Jurkat, Clone E6-1 (cell line): ENCODE data around the gene TCTN2.

Source experiments
- DNase-seq: peaks from one replicate; pipeline ENCODE4 v3.0.0-alpha.2; 2011; ENCODE audit warnings: low read depth, low spot score
- H3K4me3 ChIP-seq: 2 replicates; pipeline ENCODE4 v1.5.1; 2011; ENCODE audit warnings: mild to moderate bottlenecking, low read length, control low read depth, moderate library complexity

The TCTN2 gene

DNA sequence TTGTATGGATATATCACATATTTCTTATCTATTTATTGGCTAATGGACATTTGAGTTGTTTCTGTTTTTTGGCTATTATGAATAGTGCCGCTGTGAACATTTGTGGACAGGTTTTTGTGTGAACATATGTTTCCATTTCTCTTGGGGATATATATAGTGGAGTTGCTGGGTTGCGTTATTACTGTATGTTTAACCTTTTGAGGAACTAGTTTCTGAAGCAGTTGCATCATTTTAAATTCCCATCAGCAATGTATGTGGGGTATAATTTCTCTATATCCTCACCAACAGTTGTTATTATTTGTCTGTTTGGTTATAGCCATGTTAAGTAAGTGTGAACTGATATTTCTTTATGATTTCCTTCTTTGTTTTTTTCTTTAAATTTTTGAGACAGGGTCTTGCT, 10.7 kb downstream of the TCTN2 start:
- H3K4me3 ChIP-seq = no peak overlapping the region
- DNase-seq = no peak

DNA sequence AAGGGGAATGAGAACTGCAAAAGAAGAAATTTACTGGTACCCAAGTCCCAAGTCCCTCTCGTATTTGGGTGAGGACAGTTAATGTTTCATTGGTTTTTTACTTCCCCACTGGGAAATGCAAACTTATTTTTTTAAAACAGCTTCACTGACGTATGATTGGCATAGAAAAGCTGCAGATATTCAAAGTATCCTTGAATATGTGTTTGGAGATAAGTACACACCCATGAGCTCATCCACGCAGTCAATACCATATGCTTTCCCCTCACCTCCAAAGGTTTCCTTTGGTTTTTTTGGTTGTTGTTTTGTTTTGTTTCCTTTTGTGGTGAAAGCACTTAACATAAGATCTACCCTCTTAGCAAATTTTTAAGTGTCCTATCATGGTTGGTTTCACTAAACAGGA, 13.1 kb downstream of the TCTN2 start:
- H3K4me3 ChIP-seq = no peak overlapping the region
- DNase-seq = no peak

DNA sequence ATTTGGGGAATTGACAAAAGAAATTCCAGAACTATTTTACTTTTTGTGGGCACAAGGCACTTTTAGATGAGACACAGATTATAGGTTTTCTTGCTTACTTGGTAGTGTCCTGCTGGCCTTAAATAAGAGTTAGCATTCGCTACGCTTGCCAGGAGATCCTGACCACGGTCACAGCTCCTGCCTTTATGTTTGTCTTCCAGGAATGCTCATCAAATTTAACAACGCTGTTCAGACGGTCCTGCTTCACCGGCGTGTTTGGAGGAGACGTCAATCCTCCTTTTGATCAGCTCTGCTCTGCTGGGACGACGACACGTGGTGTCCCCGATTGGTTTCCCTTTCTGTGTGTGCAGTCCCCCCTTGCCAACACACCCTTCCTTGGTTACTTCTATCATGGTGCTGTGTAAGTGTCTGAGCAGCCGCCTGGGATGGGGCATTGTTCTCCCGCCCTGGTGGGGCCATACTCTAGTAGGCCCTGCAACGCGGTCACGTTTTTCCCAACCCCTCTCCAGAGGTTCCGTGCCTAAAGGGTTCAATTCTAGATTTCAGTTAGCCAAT, 15.8 kb downstream of the TCTN2 start:
- DNase-seq = no peak

DNA sequence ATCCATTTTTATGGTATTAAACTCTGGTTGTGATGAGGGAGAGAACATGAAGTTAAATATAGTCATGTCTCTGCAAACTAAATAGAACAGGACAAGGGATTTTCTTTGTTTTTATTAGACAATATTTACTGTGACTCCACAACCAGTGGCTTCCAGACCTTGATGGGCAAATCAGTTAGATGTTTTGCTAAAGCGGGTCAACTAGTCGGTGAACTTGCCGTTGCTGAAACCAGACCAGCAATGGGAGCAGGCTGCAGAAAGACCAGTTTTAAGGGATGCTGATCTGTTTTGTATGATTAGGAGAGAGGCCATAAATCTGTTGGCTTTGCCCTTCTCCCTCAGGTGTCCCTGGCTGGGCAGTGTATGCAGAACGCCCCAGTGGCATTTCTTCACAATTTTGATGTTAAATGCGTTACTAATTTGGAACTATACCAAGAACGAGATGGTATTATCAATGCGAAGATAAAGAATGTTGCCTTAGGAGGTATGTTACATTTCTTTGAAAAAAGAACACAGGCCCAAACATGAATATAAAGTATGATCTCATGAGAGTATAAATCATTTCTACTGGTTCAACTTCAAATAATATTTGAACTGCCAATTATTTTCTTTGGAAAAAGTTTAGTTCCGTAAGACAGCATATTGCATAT, 19.4 kb downstream of the TCTN2 start:
- H3K4me3 ChIP-seq = no peak overlapping the region
- no peak for DNase-seq

More for the DNA sequence above, 15.8 kb downstream of the TCTN2 start:
- no peak overlapping the region for H3K4me3 ChIP-seq

DNA sequence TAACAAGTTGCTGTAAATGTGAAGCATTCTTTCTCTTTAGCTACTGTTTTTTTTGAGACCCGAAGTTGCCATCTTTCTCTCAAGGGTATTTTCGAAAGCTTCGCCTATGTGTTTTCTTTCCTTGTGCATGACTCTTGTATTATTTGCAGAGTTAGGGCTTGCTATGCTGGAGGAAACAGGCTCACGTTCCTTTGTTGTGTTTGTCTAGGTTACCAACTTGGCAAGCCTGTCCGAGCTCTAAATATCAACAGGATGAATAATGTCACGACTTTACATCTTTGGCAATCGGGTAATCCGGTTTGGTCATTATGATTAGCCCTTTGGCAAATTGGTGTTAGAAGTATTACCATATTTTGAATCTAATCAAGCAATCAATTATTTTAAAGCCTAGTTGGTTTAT, 25.3 kb downstream of the TCTN2 start:
- no peak overlapping the region for H3K4me3 ChIP-seq
- DNase-seq = no peak

DNA sequence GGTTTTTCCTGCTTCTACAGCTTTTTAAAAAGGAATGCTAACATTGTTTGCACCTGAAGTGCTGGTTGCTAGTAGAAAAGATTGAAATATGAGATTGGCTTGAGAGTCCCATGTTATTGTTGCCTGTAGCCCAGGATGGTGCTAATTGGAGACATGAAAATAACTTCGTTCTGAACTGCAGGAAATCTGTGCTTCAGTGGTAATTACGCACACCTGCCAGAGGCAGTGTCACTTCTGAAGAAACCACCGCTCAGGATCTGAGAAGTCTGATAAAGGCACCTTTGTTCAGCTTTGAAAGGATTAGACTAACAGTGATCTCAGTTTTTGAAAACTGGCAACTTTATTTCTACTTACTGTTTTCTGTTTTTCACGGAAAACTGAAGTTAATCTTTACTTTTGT, 25.7 kb downstream of the TCTN2 start:
- H3K4me3 ChIP-seq = no peak overlapping the region
- DNase-seq = peak; percentile 82

DNA sequence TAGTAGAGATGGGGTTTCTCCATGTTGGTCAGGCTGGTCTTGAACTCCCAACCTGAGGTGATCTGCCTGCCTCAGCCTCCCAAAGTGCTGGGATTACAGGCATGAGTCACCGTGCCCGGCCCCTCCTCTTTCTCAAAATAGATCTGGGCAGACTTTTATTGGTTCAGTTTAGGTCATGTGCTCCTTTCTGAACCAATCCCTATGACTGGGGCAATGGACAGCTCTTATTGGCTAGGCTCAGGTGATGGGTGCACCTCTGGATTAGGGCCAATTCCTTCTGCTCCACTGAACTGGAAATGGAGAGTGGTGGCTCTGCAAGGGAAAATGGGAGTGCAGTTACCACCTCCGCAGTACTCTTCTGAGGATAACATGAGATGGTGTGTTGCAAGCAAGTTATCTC, 35.0 kb downstream of the TCTN2 start:
- no peak overlapping the region for H3K4me3 ChIP-seq
- no peak for DNase-seq

DNA sequence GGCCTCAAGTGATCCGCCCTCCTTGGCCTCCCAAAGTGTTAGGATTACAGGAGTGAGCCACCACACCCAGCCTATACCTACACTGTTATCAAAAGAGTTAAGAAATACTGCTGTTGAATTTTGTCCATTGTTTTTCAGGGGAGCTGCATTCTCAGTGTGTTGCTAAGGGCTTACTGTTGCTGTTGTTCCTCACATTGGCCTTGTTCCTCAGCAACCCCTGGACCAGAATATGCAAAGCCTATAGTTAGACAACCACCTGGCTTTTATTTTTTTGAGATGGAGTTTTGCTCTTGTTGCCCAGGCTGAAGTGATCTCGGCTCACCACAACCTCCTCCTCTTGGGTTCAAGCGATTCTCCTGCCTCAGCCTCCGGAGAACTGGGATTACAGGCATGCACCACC, 36.6 kb downstream of the TCTN2 start:
- no peak for DNase-seq
- no peak overlapping the region for H3K4me3 ChIP-seq

DNA sequence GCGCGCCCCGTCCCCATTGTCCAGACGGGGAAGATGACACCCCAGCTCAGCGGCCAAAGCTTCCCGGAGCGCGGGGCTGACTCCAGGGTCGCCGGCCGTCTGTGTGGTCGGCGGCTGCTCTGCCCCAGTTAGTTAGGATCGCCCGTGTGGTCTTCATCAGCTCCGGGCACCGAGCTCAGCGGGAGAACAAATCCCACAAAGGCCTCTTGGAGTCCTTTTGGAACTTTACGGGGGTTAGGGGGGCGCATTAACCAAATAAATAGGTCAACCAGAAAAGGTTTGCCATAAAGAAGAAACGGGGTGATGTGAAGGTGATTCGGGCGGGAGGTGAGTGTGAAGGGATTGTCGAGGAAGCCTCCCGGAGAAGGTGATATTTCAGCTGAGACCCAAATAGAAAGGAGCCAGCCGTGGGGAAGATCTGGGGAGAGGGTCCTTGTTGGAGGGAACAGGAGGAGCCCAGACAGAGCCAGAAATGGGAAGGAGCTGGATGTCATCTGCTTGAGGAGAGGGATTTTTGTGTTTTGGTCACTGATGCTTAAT, 41.9 kb downstream of the TCTN2 start:
- no peak for DNase-seq
- peak overlapping the region; percentile 82 for H3K4me3 ChIP-seq

DNA sequence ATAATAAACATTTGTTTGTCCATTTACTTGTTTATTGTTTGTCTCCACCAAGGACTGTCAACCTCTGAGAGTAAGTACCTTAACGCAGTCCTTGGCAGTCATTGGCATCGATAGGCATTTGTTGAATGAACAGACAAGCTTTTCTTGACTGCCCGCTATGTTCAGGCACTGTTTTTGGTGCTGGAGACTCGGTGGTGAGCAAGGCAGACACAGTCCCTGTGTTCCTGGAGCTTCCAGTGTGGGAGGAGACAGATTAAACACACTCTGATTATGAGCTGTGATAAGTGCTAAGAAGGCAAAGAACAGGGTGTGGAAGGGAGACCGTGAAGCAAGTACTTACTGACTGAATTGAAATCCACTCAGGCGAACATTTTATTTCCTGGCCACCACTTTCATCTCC, 42.5 kb downstream of the TCTN2 start:
- peak overlapping the region; percentile 82 for H3K4me3 ChIP-seq
- DNase-seq = no peak

DNA sequence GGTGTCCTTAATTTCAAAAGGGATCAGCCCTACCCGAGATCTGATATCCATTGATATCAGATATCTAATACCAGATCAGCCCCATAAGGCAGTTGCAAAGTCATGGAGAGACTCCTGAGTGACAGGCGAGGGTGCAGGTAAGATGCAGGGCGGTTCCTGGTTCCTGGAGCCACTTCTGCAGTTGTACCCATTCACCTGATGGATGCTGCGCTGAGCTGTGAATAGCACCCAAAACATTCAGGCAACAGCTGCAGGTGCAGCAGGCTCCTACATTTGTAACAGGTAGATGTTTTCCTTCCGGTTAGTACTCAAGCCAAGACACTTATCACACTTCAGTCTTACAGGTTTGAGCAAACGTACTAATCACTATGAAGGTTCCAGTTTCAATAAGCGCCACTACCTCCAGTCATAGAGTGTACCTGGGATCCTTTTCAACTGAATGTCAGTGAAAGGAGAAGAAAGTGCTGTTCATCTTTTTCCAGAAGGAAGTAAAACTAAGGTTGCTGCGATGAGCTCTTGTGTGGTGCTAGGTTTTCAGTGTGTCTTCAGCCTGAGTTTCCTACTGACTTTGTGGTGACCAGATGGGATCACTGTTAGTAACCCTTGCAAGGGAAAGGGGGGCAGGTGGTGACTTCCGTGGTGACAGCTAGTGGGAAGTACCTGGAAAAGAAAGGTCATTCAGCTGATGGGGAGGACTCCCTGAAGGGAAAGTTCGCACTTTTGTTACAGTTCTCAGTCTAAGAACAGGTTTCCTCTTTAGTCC, 43.1 kb downstream of the TCTN2 start:
- no peak for DNase-seq
- H3K4me3 ChIP-seq = no peak overlapping the region

DNA sequence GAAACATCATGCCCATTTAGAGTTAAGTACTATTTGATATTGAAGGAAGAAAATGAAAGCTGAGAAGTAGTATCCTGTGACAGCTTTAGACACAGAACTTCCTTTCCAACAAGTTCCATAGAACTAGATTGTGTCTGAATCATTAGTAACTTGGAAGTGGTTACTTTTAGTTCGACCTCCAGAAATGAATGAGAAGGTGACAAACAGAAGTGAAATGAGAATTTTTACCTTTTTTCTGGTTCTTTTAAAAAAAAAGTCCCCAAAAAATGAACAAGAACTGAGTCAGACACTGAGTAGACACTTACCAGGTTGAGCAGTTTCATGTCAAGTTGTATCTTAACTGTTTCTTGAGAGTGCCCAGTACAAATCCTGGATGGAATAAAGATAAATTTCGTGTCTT, 44.3 kb downstream of the TCTN2 start:
- H3K4me3 ChIP-seq = no peak overlapping the region
- DNase-seq = no peak

DNA sequence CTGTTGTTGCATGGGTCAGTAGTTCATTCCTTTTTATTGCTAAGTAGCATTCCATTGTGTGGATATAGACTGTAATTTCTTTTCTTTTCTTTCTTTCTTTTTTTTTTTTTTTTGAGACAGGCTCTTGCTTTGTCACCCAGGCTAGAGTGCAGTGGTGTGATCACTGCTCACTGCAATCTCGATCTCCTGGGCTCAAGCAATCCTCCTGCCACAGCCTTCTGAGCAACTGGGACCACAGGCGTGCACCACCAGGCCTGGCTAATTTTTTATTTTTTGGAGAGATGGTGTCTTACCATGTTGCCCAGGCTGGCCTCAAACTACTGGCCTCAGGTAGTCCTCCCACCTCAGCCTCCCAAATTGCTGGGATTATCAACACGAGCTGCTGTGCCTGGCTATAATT, 46.4 kb downstream of the TCTN2 start:
- no peak overlapping the region for H3K4me3 ChIP-seq
- no peak for DNase-seq

DNA sequence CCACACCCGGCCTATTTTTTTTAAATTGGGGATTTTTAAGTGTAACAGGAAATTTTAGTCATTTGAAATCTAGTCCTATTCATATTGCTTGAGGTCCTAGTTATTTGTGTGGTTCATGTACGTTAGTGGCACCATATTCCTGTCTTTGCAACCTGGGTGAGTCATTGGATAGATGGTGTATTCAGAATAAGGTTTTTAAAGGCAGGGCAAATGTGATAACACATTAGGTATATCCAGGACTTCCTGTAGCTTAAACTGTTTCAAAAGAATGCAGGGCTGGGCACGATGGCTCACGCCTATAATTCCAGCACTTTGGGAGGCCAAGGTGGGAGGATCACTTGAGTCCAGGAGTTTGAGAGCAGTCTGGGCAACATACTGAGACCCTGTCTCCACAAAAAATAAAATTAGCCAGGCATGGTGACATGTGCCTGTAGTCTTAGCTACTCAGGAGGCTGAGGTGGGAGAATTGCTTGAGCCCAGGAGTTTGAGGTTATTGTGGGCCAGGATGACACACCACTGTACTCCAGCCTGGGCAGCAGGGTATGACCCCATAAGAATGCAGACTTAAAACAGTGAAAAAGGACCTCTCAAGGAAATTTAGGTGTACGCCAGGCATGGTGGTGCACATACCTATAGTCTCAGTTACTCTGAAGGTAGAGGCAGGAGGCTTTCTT, 49.4 kb downstream of the TCTN2 start:
- H3K4me3 ChIP-seq = no peak overlapping the region
- DNase-seq = no peak

DNA sequence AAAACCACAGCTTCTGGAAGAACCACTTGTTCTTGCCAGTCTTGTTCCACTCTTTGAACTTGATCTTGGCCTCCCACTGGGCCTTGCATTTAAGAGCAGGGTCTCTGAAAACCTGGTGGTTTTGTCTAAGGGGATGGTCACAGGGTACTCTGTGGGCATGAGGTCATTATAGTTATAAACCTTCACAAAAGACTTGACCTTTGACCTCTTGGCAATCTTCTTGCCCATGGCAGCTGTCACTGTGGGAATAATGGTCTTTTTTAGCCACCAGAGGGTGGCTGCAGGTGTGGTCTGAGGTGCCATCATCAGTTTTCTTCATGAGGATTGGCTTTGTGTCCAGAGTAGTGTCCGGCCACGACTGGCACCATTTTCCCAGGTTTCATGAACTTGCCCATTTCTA, 50.3 kb downstream of the TCTN2 start:
- no peak for DNase-seq
- H3K4me3 ChIP-seq = no peak overlapping the region

DNA sequence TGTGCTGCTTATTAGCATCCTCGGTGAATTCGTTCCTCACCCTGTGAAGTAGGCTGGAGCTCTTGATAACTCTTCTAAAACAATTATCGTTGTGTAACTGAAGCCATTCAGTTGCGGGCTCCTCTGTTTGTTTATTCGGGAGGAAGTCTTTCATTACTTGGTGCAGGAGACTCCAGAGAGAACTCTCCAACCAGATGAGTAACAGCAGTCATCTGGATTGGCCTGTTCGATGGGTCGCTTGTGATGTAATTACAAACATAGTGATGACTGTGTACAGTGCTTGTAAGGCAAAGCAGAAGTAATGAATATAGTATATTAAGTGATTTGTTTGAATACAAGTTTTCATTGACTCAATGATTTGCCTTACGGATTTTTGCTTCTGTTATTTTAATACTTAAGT, 52.1 kb downstream of the TCTN2 start:
- no peak for DNase-seq
- H3K4me3 ChIP-seq = no peak overlapping the region

DNA sequence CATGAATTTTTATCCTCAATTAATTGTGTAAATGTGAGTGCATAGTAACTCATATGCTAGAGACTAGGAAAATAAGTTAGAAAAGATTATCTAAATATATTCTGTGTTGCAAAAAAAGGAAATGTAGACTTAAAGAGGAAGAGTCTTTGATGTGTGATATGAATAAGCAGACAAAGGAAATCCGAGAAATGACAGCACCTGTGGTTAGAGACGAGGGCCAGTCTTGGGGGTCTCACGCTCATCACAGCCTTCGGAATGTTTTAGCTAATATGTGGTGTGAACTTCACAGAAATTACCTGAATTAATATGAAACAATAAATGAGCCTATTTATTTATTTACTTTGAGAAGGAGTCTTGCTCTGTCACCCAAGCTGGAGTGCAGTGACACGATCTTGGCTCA, 52.9 kb downstream of the TCTN2 start:
- DNase-seq = no peak
- no peak overlapping the region for H3K4me3 ChIP-seq

DNA sequence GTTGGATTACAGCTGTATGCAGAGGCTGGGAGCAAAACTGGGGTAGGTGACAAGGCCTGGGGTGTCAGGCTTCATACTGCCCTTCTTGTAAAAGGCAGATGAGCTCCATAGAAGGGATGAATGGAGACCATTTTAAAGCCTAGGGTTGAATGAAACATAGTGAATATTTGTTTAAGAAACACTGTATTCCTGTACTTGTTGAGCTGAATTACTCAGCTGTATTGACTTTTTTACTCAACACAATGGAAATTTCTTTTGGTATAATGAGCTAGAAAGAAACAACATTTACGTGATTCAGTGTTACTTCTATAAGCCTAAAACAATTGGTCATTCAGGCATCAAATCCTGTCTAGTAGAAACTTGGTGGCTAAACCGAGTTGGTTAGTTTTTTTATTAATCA, 55.3 kb downstream of the TCTN2 start:
- DNase-seq = no peak
- H3K4me3 ChIP-seq = no peak overlapping the region

DNA sequence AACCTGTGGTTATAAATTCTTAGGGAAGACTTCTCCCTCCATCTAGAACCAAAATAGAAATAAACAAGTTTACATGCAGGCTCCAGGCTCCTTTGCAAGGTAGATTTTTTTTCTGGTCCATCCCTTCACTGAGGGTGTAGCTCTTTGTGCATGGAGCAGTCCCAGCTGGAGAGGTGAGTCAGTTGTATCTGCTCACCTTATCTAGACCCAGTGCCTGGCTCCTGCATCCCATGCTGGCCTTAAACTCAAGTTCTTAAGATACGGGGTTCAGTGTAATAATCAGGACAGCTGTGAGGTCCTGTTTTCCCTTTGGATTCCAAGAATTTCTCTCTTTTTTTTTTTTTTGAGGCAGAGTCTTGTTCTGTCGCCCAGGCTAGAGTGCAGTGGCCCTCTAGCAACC, 56.0 kb downstream of the TCTN2 start:
- H3K4me3 ChIP-seq = no peak overlapping the region
- DNase-seq = no peak

DNA sequence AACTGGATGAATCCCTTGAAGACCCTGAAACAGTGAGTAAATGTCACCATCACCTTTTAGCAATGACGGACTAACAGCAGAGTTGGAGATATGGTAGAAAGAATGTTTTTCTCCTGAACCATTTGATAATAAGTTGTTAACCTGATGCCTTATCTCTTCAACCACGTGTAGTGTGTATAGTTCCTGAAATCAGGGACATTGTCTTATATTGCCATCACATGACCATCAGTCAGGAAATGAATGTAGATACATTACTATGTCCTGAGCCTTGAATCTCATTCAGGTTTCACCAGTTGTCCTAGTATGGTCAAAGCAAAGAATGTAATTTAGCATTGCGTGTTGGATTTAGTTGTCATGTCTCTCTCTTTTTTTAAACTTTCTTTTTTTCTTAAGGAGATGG, 57.0 kb downstream of the TCTN2 start:
- H3K4me3 ChIP-seq = no peak overlapping the region
- DNase-seq = no peak
